GM12891 (cell line): ENCODE data around the gene PRDX4.
A peak's percentile ranks its signal among the peaks of the same experiment; 100 is the strongest.

ENCODE experiments used
- POLR2A ChIP-seq: IDR thresholded peaks from 2 replicates; pipeline ENCODE4 v1.6.1; 2011; ENCODE audit warnings: low read depth, low read length, control low read depth
- TAF1 ChIP-seq: IDR thresholded peaks from 2 replicates; pipeline ENCODE4 v1.6.1; 2011; ENCODE audit warnings: low read depth, low read length, control low read depth

DNA sequence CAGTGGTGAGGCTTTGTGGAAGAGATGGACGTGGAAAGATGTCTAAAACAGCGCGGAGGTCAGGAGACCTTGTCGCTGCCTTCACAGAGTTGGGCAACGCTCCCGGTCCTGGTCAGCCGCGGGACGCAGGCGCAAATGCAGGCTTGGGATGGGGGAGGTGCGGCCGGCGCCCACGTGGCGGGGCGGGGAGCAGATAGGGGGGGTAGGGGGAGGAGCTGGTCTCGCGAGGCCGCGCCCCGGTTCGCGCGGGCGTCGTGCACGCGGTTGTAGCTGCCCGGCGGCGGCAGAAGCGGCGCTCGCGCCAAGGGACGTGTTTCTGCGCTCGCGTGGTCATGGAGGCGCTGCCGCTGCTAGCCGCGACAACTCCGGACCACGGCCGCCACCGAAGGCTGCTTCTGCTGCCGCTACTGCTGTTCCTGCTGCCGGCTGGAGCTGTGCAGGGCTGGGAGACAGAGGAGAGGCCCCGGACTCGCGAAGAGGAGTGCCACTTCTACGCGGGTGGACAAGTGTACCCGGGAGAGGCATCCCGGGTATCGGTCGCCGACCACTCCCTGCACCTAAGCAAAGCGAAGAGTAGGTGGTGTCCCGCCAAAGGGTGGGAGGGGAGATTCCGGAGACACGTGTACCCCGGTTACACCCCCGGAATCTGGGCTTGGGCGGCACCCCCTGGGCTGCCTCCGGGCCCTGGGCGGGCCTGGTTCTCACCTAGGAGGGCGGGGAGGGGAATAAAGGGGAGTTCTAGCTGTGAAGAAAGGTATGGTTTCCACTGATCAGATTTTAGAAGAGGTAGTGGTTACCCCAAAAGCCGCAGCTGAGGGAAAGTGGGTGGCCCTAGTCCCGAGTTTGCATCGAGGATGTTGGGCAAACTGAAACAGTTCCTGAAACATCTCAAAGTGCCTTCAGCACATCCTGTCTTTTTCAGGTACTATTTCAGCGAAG lies at the start of gene PRDX4:
- TF ChIP-seq POLR2A = peak; percentile 3; the same call in 1 of the 2 replicates
- 0 out of 2 replicates have a peak, but pooled peaks have one; percentile 13 for TF ChIP-seq TAF1
